HG03280 (cell line): Measurements from ENCODE around the gene CNGB1.
"Not testable (repeated sequence)": the region's sequence is repeated elsewhere in the genome, so short reads cannot be mapped to it uniquely, and the experiment has no call there.

ENCODE experiments used
- ATAC-seq: cut with Tn5 transposase; IDR thresholded peaks from one replicate; pipeline ENCODE4 v1.9.1; 2021; ENCODE audit warnings: mild to moderate bottlenecking, moderate library complexity; ENCODE audit not compliant: unreplicated experiment

CNGB1 gene

GRCh38 chr16:57970970-57971369 lies at the start of gene CNGB1:
Gene CNGB1 (minus strand): TSS chr16:57971128. CDS start chr16:57967286, 3,842 bp downstream.
- ATAC-seq = no peak

DNA sequence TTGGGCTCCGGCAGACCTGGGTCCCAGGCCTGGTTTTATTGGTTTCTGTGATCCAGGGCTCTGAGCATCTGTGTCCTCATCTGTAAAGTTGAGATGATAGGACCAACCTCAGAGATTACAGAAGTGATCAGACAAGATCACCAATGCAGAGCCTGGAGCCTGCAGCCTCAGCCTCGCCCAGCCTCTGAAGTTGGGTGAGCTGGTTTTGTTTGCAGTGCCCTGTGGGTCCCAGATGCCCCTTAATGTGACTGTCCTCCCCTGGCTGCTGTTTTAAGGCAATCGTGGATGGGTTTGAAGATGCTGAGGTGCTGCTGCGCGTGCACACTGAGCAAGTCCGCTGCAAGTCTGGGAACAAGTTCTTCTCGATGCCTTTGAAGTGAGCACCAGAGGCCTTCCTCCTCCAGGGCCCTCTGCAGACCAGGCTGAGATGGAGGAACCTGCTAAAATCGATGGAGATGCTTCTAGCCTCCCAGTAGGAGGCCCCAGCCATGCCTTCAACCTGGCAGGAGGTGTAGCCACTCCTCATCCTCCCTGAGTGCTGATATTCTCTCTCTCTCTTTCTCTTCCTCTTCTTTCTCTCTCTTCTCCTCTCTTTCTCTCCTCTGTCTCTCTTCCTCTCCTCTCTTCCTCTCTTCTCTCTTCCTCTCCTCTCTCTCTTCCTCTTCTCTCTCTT lies 49.1 kb upstream of the CNGB1 start:
- no peak for ATAC-seq

- no peak for ATAC-seq
Measured at GRCh38 chr16:58018803-58019202, 47.9 kb upstream of the CNGB1 start.

DNA sequence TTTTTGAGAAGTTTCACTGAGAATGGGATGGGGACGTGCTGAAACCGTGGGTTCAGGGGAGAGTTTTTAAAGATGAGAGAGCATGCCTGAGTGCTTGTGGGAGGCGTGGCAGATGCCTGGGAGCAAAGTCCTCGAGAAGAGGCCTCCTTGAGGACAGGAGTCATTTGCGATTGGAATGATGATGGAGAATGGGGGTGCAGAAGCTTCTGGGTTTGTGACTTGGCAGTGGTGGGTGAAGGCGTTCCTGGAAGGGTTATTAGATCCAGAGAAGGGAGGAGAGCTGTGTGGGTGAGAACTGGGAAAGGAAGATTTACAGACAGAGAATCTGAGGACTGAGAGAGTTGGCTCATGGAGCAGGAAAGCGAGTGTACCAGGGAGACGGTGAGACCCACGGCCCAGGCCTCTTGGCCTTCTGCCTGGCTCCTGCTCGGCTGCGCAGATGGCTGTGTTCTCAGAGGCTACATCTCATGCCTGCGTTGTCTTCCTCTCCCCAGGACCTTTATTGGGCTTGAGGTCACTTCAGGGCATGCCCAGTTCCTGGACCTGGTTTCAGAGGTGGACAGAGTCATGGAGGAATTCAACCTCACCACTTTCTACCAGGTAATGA lies 46.0 kb upstream of the CNGB1 start:
- no peak for ATAC-seq

DNA sequence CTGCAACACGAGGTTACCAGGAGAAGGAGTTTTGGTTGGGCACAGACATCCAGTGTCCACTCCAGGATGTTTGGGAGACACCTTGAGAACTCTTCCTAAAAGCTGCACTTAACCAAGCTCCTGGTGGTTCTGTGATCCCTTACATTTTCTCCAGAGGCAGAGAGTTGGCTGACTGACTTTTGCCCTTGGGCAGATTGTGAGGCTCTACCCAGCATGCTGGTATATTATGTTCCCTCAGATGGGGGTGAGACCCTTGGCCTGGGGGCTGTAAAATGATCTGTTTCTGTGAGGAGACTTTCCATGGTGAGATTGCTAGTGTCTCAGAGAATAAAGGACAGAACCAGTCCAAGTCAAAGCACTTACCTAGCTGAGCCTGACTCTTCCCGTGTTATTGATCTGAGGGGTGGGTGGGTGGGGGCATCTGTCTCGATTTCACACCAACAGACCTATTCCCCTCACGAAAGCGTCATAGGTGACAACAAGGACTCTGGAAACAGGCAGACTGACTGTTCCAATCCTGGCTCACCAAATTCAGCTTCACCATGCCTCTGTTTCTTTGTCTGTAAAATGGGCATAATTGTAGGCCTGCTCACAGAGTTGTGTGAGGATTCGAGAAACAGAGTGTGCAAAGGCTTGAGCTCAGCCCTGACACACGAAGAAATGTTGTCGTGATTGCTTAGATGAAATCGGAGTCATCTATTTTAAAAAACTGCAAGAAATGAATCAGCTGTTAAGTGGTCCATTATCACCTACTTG lies 42.5 kb upstream of the CNGB1 start:
- no peak for ATAC-seq

DNA sequence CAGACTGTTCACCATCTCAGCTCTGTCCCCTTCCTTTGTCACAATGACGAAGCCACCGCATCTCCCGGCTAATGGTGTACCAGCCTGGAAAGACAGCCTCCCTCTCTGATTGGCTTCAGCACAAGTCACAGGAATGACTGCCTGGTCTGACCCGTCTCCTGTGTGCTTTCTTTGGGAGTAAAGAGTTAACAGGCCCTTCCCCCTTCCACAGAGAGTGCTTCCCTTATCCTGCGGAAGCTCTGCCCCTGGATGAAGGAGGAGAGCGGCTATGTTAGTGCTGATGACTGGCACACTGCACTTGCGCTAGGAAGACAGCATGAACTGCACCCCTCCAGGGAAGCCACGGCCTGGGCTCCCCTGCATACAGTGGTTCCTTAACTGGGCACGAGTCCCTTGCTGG lies 41.6 kb upstream of the CNGB1 start:
- ATAC-seq = no peak

- ATAC-seq = no peak
Measured at GRCh38 chr16:58011652-58012051, 40.7 kb upstream of the CNGB1 start.

DNA sequence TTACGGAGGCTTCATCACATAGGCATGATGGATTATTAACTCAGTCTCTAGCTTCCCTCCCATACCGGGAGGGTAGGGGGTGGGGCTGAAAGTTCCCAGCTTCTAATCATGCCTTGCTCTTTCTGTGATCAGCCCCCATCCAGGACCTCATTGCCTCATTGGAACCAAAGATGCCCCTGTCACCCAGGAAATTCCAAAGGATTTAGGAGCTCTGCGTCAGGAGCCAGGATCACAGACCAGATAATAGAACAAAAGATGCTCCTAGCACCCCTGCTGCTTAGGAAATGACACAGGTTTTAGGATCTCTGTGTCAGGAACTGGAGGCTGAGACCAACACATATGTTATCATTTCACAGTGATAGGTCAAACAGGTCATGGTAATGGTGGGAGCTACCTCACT lies 40.0 kb upstream of the CNGB1 start:
- ATAC-seq = no peak

- ATAC-seq = no peak
Measured at GRCh38 chr16:58009856-58010416, 39.0 kb upstream of the CNGB1 start.

DNA sequence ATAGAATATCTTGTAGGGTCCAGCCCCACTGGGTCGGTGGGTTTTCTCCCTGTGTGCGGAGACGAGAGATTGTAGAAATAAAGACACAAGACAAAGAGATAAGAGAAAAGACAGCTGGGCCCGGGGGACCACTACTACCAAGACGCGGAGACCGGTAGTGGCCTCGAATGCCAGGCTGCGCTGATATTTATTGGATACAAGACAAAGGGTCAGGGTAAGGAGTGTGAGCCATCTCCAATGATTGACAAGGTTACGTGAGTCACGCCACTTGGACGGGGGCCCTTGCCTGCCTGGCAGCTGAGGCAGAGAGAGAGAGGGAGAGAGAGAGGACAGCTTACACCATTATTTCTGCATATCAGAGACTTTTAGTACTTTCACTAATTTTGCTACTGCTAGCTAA lies 33.8 kb upstream of the CNGB1 start:
- ATAC-seq = not testable (repeated sequence)

DNA sequence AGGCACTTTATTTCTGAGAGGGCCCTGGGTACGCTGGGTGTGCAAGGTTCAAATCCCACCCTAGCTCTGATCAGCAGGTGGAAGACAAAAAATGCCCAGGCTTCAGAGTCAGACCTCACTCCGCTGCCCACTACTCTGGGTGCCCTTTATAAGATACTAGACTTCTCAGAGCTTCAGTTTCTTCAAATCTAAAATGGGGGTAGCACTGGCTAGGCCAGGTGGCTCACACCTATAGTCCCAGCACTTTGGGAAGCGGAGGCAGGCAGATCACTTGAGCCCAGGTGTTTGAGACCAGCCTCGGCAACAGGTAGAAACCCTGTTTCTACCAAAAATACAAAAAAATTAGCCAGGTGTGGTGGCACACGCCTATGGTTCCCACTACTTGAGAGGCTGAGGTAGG lies 32.0 kb upstream of the CNGB1 start:
- ATAC-seq = no peak

- no peak for ATAC-seq
Measured at GRCh38 chr16:58002416-58002800, 31.5 kb upstream of the CNGB1 start.

DNA sequence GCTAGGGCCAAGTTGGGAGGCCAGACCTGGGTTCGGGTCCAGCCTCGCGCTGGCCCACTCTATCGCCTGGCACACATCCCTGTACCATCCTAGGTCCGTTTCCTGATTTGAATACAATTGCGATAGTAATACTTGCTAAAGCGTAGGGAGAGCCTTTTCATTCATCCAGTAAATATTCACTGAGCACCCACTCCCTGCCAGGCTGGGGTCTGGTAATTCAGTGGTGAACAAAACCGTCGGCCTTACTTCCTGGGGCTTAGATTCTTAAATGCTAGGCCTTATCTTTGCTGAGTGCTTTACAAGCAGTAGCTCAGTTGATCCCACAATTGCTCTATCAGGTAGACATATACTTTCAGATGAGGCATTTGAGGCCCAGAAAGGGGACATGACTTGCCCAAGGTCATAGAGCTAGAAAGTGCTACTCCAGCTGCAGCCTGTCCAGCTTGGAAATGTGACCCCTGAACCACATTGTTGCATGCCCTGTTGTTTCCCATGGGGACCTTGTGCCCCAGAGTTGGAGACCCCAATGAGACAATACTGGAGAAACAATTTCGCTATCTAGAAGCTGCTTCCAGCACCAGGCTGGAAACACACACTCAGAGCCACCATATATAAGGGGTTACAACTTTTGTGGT lies 31.0 kb upstream of the CNGB1 start:
- no peak for ATAC-seq

GRCh38 chr16:58000706-58001676 lies 30.1 kb upstream of the CNGB1 start, which contains the start of gene USB1:
Gene USB1 (plus strand): TSS chr16:58001407. CDS start chr16:58001484, 77 bp downstream.
- peak; percentile 73 for ATAC-seq

DNA sequence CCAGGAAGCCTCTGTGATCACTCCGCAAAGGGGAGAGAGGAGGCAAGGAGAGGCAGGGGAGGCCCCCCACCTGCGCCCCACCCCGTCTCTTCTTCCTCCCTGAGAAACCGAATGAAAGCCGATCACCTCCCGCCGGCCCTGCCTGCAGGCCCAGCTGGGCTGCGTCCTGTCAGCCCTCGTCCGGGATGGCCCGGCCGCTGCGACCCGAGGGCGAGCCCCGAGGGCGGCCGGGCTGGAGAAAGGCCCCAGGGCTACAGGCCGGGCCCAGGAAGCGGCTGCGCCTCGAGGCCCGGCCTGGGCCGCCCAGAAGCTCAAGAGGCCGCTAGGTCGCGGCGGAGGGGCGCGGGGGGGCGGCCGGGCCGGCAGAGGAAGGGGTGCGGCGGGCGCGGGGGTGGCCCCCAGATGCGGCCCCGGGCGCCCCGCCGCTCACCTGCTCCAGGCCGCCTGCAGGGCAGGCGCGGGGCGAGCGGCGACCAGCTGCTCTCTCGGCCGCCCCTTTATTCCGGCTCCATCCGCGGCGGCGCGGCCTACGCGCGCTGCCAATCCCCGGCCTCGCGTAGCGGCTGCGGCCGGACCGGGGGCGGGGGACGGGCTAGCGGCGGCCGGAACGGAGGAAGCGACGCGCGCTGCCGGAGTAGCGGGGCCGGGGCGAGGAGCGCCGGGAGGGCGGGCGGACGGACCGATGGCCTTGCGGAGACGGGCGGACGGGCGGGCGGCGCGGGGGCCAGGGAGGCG lies 29.2 kb upstream of the CNGB1 start, which contains the start of gene ZNF319:
Gene ZNF319 (minus strand): TSS at position 702 of the 735 bp plus-strand sequence. CDS start 2,407 bp downstream, outside the sequence.
- peak; percentile 27 for ATAC-seq

- no peak for ATAC-seq
Measured at GRCh38 chr16:57999366-57999970, 28.5 kb upstream of the CNGB1 start.

GRCh38 chr16:57998992-57999365 lies 28.1 kb upstream of the CNGB1 start:
- ATAC-seq = no peak

DNA sequence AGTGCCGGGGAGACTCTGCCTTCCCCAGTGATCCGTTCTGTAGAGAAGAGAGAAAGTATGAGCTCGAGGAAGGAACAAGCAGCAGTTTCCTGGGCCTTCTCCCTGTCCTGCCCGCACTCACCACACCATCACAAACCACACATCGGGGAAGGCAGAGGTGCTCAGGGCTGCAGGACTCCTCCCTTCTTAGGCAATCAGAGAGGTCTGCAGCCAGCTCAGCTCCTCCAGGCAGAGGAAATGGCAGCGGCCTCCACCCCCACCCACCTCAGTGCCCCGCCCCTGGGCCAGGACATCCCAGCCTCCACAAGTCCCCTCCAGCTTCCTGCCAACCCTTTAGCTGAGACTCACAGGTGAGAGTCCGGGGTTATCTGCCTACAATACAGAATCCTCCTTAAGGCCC lies 27.6 kb upstream of the CNGB1 start:
- no peak for ATAC-seq
